GM18508 (cell line): ENCODE results near the gene SOD1.
"Not testable (repeated sequence)": the region's sequence is repeated elsewhere in the genome, so short reads cannot be mapped to it uniquely, and the experiment has no call there.

ENCODE experiments used
- ATAC-seq: cut with Tn5 transposase; IDR thresholded peaks from one replicate; pipeline ENCODE4 v1.9.1; 2021; ENCODE audit warnings: moderate number of reproducible peaks; ENCODE audit not compliant: insufficient read depth, unreplicated experiment

SOD1 gene

DNA sequence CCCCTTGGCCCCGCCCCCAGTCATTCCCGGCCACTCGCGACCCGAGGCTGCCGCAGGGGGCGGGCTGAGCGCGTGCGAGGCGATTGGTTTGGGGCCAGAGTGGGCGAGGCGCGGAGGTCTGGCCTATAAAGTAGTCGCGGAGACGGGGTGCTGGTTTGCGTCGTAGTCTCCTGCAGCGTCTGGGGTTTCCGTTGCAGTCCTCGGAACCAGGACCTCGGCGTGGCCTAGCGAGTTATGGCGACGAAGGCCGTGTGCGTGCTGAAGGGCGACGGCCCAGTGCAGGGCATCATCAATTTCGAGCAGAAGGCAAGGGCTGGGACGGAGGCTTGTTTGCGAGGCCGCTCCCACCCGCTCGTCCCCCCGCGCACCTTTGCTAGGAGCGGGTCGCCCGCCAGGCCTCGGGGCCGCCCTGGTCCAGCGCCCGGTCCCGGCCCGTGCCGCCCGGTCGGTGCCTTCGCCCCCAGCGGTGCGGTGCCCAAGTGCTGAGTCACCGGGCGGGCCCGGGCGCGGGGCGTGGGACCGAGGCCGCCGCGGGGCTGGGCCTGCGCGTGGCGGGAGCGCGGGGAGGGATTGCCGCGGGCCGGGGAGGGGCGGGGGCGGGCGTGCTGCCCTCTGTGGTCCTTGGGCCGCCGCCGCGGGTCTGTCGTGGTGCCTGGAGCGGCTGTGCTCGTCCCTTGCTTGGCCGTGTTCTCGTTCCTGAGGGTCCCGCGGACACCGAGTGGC is at the start of gene SOD1:
TSS of gene SOD1 (plus strand) at position 158 of the 723 bp plus-strand sequence. CDS start at position 235, 77 bp downstream.
- peak; percentile 87 for ATAC-seq

GRCh38 chr21:31611445-31611844 is 48.0 kb upstream of the SOD1 start:
- no peak for ATAC-seq

DNA sequence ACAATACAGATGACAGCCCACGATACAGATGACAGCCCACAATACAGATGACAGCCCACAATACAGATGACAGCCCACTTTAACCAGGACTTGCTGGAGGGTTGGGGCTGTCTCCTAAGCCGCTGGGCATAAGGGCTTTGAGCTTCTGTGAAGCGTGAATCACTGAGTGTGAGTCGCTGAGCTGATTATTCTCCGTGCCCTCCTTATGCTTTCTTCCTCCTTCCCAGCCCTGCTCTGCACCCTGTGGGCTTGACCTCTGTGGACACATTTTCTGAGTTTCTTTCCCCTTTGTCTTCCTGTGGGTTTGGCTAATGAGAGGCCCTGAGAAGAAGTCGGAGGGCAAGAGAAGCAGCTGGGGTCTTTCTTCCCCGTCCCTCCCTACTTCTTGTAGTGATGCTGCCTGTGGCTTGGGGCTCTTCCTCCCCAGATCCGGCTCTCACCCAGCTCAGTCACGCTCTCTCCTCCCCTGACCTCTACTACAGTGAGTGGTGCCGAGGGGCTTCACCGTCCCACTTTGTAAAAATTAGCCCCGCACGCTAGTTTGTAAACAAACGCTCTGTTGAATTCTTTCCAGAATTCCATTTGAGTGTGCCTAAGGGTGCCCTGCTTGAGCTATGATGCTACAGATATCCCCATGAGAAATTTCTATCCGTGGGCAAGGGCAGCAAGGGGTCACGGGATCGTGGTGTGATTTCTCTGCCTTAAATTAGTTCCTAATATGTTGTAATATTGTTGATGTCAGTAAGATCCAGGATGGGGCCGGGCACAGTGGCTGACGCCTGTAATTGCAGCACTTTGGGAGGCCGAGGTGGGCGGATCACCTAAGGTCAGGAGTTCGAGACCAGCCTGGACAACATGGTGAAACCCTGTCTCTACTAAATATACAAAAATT is 46.4 kb upstream of the SOD1 start:
- ATAC-seq = no peak

GRCh38 chr21:31614705-31615104 is 44.8 kb upstream of the SOD1 start:
- ATAC-seq = no peak

GRCh38 chr21:31616216-31616615 is 43.3 kb upstream of the SOD1 start:
- no peak for ATAC-seq

GRCh38 chr21:31618696-31619430 is 40.6 kb upstream of the SOD1 start:
- no peak for ATAC-seq

GRCh38 chr21:31622397-31622796 is 37.1 kb upstream of the SOD1 start:
- ATAC-seq = no peak

DNA sequence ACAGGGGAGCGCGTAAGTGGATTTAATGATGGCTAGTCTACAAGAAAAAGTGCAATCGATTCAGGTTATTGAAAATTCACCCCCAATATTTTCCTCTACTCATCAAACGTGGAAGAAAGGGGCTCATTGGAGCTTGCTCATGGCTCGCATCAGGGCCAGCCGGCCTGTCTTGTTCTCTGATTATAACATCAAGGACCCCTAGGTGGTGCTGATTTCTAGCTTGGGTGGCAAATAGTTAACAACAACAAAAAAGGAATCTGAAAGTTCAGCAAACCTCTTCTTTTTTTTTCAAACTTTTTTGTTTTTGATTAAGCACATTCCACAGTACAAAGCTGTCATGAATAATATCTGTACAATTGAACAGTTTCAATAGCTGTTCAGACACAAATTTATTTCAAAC is 35.8 kb upstream of the SOD1 start:
- no peak for ATAC-seq

GRCh38 chr21:31624181-31624580 is 35.3 kb upstream of the SOD1 start:
- no peak for ATAC-seq

DNA sequence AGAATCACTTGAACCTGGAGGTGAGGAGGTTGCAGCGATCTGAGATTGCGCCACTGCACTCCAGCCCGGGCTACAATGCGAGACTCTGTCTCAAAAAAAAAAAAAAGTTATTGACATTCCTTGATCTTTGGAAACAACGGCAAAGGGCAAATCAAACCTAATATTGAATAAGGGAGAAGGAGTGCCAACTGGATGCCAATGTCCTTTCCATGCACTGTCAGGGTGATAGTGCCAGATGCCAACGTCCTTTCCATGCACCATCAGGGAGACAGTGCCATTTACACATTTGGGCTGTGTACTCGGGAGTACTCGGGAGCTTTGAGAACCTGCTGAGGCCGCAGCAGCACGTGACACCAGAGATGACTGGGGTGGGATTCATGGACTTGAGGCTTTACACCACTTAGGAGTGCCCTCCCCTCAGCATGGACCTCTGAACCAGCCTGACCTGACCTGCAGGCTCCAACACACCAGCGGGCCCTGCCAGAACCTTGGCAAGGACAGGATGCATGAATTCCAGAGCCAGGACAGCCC is 34.5 kb upstream of the SOD1 start:
- no peak for ATAC-seq

DNA sequence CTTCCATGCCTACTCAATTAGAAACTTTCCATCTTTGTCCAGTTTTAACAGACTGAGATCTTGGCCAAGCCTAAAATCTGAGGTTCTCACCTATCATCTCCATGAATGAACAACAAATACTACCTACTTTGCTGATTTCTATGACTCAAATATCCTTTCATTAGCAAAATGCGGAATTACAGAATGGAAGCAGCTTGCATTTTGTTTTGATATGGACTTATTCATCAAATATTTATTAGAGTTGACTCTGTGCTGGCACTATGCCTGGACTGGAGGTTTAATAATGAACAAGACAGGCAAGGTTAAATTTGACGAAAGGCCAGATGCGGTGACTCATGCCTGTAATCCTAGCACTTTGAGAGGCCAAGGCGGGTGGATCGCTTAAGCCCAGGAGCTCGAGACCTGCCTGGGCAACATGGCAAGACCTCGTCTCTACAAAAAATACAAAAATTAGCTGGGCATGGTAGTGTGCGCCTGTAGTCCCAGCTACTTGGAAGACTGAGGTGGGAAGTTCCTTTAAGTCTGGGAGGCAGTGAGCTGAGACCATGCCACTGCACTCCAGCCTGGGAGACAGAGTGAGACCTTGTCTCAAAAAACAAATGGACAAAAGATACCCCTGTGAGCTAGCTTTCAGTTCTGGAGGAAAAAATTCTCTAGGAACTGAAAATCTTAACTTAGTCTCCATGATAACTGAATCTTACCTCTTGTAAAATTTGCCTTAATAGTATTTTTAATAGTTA is 29.4 kb upstream of the SOD1 start:
- ATAC-seq = no peak

DNA sequence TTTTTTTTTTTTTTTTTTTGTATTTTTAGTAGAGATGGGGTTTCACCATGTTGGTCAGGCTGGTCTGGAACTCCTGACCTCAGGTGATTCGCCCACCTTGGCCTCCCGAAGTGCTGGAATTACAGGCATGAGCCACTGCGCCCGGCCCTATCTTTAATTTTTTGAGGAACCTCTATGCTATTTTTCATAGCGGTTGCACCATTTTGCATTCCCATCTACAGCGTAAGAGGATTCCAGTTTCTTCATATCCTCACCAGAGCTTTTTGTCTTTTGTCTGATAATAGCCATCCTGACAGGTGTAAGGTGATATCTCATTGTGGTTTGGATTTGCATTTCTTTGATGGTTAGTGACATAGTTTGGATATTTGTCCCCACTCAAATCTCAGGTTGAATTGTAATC is 27.6 kb upstream of the SOD1 start:
- ATAC-seq = not testable (repeated sequence)

DNA sequence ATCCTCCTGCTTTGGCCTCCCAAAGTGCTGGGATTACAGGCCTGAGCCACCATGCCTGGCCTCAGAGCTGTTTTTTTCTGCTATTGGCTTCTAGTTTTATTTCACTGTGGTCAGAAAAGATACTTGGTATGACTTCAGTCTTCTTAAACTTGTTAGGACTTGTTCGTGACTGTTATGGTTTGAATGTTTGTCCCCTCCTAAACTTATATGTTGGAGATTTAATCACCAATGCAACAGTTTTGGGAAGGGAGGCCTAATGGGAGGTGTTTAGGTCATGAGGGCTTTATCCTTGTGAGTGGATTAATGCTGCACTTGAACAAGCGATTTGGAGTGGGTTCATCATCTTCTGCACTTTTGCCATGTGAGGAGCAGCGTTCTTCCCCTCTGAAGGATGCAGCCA is 24.5 kb upstream of the SOD1 start:
- ATAC-seq = no peak

- ATAC-seq = no peak
These were observed 22.6 kb upstream of the SOD1 start for GRCh38 chr21:31636874-31637273.

- ATAC-seq = no peak
These were observed 18.0 kb upstream of the SOD1 start for GRCh38 chr21:31641416-31641922.

GRCh38 chr21:31644643-31645042 is 14.8 kb upstream of the SOD1 start:
- no peak for ATAC-seq

DNA sequence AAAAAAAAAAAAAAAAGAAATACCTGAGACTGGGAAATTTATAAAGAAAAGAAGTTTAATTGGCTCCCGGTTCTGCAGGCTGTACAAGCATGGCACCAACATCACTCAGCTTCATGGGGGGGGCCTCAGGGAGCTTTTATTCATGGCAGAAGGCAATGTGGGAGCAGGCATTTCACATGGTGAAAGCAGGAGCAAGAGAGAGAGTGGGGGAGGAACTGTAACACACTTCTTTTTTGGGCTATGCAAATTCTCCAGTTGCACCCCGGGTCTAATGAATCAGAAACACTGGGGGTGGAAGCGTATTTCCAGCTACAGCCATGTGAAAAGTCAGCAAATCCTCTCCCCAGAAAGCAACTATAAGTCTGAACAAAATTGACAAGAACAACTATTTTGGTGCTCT is 11.8 kb upstream of the SOD1 start:
- ATAC-seq = no peak

- ATAC-seq = no peak
These were observed 8.6 kb upstream of the SOD1 start for GRCh38 chr21:31650930-31651329.

- not testable (repeated sequence) for ATAC-seq
These were observed 8.0 kb upstream of the SOD1 start for GRCh38 chr21:31651491-31651890.

DNA sequence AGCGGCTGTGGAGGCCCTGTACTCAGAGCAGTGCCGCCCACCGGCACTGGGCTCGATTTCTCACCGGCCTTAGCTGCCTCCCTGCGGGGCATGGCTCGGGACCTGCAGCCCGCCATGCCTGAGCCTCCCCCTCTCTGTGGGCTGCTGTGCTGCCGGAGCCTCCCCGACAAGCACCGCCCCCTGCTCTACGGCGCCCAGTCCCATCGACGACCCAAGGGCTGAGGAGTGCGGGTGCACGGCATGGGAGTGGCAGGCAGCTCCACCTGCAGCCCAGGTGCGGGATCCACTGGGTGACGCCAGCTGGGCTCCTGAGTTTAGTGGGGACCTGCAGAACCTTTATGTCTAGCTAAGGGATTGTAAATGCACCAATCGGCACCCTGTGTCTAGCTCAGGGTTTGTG is 5.2 kb upstream of the SOD1 start:
- ATAC-seq = no peak
